Lung (tissue), 12 donors: ENCODE measurements around the gene GNAO1. TPM values are rescaled to one million over a fixed set of nuclear protein-coding genes. Genes with fewer than 3 reads are reported as not detected.

Source experiments
- ATAC-seq: fragments of 200-7000 bp; cut with Tn5 transposase; one replicate; pipeline ENCODE4 v1.9.1; 2020; ENCODE audit warnings: moderate number of reproducible peaks; ENCODE audit not compliant: insufficient read depth, low FRiP score
- DNase-seq, 3 donors: peaks; one replicate each; pipeline ENCODE4 v3.0.0-alpha.2; 2013 to 2017
- H3K27ac ChIP-seq, 2 donors: one replicate each; pipeline ENCODE4 v1.5.1; 2013; ENCODE audit warnings: mild to moderate bottlenecking in 2 of 2, moderate library complexity in 2 of 2, control low read depth in 1 of 2, inconsistent platforms in 1 of 2, low read depth in 1 of 2, low read length in 1 of 2
- H3K27me3 ChIP-seq, 3 donors: one replicate each; pipeline ENCODE4 v1.5.1; 2013; ENCODE audit warnings: low read length in 2 of 3; ENCODE audit not compliant: control insufficient read depth in 3 of 3, insufficient read depth in 3 of 3
- H3K36me3 ChIP-seq, 4 donors: one replicate each; pipeline ENCODE4 v1.5.1; 2013; ENCODE audit warnings: low read length in 4 of 4, mild to moderate bottlenecking in 1 of 4, moderate library complexity in 1 of 4; ENCODE audit not compliant: control insufficient read depth in 4 of 4, insufficient read depth in 4 of 4
- H3K4me1 ChIP-seq, 5 donors: one replicate each; pipeline ENCODE4 v1.5.1; 2013; ENCODE audit warnings: low read length in 5 of 5, mild to moderate bottlenecking in 2 of 5, moderate library complexity in 1 of 5; ENCODE audit not compliant: control insufficient read depth in 5 of 5, insufficient read depth in 5 of 5
- H3K4me3 ChIP-seq: one replicate; pipeline ENCODE4 v1.5.1; 2013; ENCODE audit warnings: mild to moderate bottlenecking, control low read depth, moderate library complexity
- H3K9ac ChIP-seq, 2 donors: one replicate each; pipeline ENCODE4 v1.5.1; 2013; ENCODE audit warnings: low read length in 2 of 2, control low read depth in 1 of 2; ENCODE audit not compliant: insufficient read depth in 1 of 2
- H3K9me3 ChIP-seq, 4 donors: one replicate each; pipeline ENCODE4 v1.5.1; 2013; ENCODE audit warnings: low read length in 3 of 4, mild to moderate bottlenecking in 1 of 4, moderate library complexity in 1 of 4; ENCODE audit not compliant: control insufficient read depth in 4 of 4, insufficient read depth in 3 of 4
- WGBS, 2 donors: extraction: QIAGEN DNeasy Blood & Tissue Kit; methylation state at CpG; one replicate each; pipeline ENCODE4 v1.1.7; 2013; 5-methylcytosine and 5-hydroxymethylcytosine counted together
- polyA plus RNA-seq, 2 donors: library from polyadenylated mRNA; stranded (reverse); fragments of 200-250 nt; gene quantifications; one replicate each; pipeline ENCODE4 v1.2.1, GENCODE V29; 2013
- total RNA-seq, 2 donors: library from RNA; depleted of rRNA in 1 of 2; stranded (reverse); fragments of >200 nt in 1 of 2; gene quantifications; one replicate each; pipeline ENCODE4 v1.2.1, GENCODE V29; 2014 to 2021
- TF ChIP-seq, protein P1 (sequence below): IDR thresholded peaks from 2 replicates; pipeline ENCODE4 v1.5.1; 2012; ENCODE audit warnings: mild to moderate bottlenecking; ENCODE audit errors: control extremely low read depth, extremely low read depth
- donor health status: control.
- donor health status: control.
- donor health status: Bipolar disorder and iron deficiency.
- donor health status: healthy.
- donor health status: DM: yes; HTN: yes; CAD: no.

Gene GNAO1
- total and polyA plus RNA-seq, 4 donors, result 0.33 to 5.2 (median 0.76) TPM

DNA sequence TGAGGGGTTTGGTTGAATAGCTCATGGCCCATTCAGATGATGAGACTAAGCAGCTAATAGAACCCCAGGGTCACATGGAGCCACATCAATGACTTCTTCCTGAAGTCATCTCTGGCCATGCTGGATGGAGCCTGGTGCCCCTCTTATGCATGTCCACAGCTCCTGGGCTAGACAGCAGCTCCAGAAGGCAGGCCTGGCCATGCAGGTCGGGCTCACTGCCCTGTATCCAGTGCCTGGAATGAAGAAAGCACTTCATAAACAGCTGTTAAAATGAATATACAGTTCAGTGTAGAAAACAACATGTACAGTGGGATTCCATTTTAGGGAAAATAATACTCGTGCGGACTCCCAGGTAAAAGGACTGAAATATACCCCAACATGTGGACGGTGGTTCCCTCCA is 73.9 kb downstream of the GNAO1 start:
- DNase-seq (no peak), ATAC-seq (no peak)
- 91 to 92% methylated on average over 4 of the region's 4 CpGs for WGBS, 2 donors
- peaks cover 0 to 73% (median 5%) of the 10 kb centered on the region in 5 donors for H3K4me1 ChIP-seq
- TF ChIP-seq, protein P1, sequence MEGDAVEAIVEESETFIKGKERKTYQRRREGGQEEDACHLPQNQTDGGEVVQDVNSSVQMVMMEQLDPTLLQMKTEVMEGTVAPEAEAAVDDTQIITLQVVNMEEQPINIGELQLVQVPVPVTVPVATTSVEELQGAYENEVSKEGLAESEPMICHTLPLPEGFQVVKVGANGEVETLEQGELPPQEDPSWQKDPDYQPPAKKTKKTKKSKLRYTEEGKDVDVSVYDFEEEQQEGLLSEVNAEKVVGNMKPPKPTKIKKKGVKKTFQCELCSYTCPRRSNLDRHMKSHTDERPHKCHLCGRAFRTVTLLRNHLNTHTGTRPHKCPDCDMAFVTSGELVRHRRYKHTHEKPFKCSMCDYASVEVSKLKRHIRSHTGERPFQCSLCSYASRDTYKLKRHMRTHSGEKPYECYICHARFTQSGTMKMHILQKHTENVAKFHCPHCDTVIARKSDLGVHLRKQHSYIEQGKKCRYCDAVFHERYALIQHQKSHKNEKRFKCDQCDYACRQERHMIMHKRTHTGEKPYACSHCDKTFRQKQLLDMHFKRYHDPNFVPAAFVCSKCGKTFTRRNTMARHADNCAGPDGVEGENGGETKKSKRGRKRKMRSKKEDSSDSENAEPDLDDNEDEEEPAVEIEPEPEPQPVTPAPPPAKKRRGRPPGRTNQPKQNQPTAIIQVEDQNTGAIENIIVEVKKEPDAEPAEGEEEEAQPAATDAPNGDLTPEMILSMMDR, result no peak
- no peaks in the 10 kb centered on the region for H3K36me3 ChIP-seq
- no peak overlapping the region for H3K4me3 ChIP-seq
- no peak overlapping the region for H3K9ac ChIP-seq
- no peak overlapping the region for H3K27ac ChIP-seq
- no peaks in the 10 kb centered on the region for H3K9me3 ChIP-seq
- no peaks in the 10 kb centered on the region for H3K27me3 ChIP-seq

DNA sequence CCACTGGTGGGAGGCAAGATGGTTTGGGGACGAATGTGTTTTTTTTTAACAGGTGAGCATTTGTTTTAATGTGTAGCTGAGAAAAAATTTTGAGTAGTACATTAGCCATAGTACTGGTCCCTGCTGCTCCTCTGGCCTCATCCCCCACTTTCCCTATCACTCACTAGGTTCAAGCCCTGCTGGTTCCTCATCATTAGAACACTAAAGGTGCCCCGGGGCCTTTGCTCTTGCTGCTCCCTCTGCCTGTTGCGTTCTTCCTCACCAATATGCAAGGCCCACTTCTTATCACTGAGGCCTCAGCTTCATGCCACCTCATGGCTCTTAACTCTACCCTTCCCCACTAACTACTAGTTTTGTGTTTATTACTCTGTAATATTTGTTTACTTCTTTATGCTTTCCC is 74.5 kb downstream of the GNAO1 start:
- Histone ChIP-seq H3K9me3 (no peaks in the 10 kb centered on the region), H3K4me3 (no peak overlapping the region), H3K27ac (no peak overlapping the region), H3K36me3 (no peaks in the 10 kb centered on the region), H3K4me1 (peaks cover 0 to 68% (median 5%) of the 10 kb centered on the region in 5 donors), H3K27me3 (no peaks in the 10 kb centered on the region), H3K9ac (no peak overlapping the region)
- no peak for ATAC-seq
- TF ChIP-seq, protein P1, result no peak
- DNase-seq, result no peak
- 96 to 100% methylated on average over 3 of the region's 3 CpGs for WGBS, 2 donors

DNA sequence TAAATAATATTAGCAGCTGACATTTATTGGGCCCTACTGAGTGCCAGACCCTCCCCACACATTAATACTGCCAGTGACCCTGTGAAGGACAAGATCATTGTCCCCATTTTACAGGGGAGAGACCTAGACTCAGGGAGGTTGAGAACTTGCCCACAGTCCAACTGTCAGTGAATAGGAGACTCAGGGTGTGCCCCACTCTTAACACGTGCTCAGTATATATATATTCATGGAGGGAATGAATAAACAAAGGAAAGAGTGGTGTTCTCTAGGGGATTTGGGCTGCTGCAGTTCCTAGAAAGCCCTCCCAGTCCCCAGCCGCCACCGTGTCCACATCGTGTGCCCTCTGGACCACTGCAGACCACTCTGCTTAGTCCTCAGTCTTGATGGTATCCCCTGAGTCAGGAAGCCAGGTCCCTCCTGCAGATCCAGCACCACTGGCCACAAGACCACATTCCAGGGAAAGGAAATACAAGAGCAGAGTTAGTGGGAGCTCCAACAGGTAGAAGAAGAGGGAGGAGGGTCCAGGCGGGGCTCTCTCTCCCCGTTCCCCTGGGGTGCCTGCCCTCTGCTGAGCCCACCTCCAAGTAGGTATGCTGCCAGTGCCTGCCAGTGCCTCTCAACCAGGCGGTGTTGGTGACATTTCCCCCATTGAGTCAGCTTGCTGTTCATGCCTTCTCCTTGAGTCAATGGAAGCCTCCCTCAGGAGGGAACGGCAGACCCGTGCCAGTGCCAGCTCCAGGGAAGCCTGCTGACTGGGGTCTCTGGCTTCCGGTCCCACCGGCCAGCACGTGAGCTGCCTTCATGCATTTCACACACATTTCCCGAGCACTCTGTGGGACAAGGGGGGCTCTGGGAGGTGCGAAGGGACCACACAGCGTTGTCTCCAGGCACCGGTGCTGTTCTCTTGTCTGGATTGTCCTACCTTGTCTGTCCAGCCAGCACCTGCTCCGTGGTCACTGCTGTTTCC is 75.6 kb downstream of the GNAO1 start:
- Histone ChIP-seq H3K9ac (no peak overlapping the region), H3K9me3 (no peaks in the 10 kb centered on the region), H3K27ac (no peak overlapping the region), H3K36me3 (no peaks in the 10 kb centered on the region), H3K4me3 (no peak overlapping the region), H3K4me1 (peaks cover 0 to 56% (median 5%) of the 10 kb centered on the region in 5 donors), H3K27me3 (no peaks in the 10 kb centered on the region)
- TF ChIP-seq, protein P1, result no peak
- WGBS, 2 donors, result 87 to 90% methylated on average over 17 of the region's 17 CpGs
- ATAC-seq, result no peak
- no peak for DNase-seq
